GM12874 (cell line): Measurements from ENCODE around the gene FGF14.

Experiments
- CTCF ChIP-seq: IDR thresholded peaks from 2 replicates; pipeline ENCODE4 v1.5.1; 2011; ENCODE audit warnings: low read depth, mild to moderate bottlenecking, control low read depth, low read length, moderate library complexity; ENCODE audit not compliant: insufficient read depth

FGF14 gene

GRCh38 chr13:102255409-102255808 is 146.4 kb downstream of the FGF14 start:
- TF ChIP-seq CTCF = no peak

- TF ChIP-seq CTCF = no peak
These were observed 150.0 kb downstream of the FGF14 start for GRCh38 chr13:102251817-102252216.

GRCh38 chr13:102250448-102250847 is 151.4 kb downstream of the FGF14 start:
- no peak for TF ChIP-seq CTCF

GRCh38 chr13:102244607-102245227 is 157.1 kb downstream of the FGF14 start:
- no peak for TF ChIP-seq CTCF

- TF ChIP-seq CTCF = no peak
These were observed 161.7 kb downstream of the FGF14 start for GRCh38 chr13:102240110-102240509.

GRCh38 chr13:102237230-102237629 is 164.6 kb downstream of the FGF14 start:
- TF ChIP-seq CTCF = no peak

- TF ChIP-seq CTCF = no peak
These were observed 165.0 kb downstream of the FGF14 start for GRCh38 chr13:102236830-102237229.
